Measurements from ENCODE around the gene ANTXR1.

ANTXR1 gene

DNA sequence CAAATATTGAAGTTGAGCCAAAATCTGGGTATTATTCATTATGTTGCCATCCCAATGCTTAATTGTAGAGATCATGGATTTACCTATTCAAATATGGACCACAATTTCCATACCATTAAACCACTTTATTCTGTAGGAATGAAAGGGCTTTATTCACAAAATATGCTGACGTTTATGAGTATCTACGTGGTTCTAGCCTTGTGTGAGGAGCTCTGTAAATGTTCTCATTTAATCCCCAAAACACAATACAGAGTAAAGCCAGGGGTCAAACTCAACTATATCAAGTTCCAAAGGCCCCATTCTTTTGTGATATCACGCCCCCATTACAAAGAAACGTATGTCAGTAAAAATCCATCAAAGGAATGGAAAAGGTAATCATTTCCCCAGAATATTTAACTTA lies 61.9 kb downstream of the ANTXR1 start:
- DNase-seq: no peak

GRCh38 chr2:69075486-69075885 lies 62.5 kb downstream of the ANTXR1 start:
- no peak for DNase-seq

GRCh38 chr2:69076601-69077000 lies 63.6 kb downstream of the ANTXR1 start:
- no peak for DNase-seq

DNA sequence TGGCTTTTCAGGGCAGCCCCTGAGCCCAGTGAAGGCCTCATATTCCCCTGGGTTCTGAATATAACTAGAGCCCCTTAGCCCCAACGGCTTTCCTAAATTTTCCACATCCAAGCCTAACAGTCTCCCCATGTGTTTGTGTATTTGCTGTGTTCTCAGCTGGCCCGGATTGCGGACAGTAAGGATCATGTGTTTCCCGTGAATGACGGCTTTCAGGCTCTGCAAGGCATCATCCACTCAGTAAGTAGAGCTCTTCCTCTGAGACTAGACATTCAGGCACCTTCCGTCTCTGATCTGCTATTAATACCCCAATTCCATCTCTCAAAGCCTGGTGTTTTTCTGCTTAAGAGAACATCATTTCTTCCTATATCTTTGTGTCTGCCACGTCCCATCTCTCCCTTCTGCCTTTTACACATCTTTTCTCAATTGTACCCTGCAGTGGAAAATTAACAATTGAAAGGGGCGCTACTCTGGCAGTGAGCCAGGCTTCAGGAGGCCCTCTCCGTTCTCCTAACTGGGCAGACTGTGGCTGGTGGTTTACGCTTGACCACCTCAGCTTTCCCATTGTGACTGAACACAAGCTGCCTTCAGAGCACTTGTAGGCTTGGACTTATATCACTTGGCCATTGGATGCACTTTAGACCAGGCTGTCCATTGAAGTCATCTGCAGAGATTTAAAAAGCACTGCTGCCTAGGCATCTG lies 64.4 kb downstream of the ANTXR1 start:
- no peak for DNase-seq

DNA sequence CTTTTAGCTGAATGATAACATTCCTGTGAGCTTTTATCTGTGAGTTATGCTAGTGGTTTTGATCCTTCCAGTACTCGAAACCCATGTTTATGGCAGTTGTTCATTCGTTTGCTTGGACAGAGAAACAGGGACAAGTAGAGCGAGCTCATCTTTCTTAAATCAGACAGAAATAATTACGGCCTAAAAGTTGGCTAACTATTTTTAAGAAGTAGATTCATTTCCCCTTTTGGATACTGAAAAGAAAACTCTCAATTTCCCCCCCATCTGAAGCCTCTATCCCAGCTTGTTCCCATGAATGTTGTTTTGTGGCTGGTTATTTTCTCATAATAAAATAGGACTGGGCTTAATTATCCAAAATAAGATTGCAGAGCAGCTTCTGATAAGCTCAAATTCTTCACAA lies 67.1 kb downstream of the ANTXR1 start:
- DNase-seq: peak in 1 of 2 donors; percentile 46

GRCh38 chr2:69081001-69081580 lies 68.1 kb downstream of the ANTXR1 start:
- peak; percentile 47 to 48 for DNase-seq

DNA sequence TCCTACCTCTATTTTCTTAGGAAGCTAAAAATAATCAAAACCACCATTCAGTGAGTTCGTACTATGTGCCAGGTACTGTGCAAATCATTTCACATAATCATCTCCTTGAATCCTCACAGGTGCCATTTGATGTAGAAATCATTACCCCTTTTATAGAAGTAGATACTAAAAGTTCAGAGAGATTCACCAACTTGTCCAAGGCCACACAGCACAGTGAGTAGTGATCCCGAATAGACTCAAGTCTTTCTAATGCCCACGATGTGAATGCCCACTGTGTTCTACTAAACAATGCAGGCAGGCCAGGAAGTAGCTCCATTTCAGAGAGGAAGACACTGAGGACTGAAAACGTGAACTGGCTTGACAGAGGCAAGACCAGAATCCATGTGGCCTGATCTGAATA lies 68.8 kb downstream of the ANTXR1 start:
- DNase-seq: no peak

- peak; percentile 60 to 66 for DNase-seq
Measured at GRCh38 chr2:69082430-69082997, 69.5 kb downstream of the ANTXR1 start.

- peak; percentile 38 to 61 for DNase-seq
Measured at GRCh38 chr2:69083235-69083748, 70.3 kb downstream of the ANTXR1 start.

DNA sequence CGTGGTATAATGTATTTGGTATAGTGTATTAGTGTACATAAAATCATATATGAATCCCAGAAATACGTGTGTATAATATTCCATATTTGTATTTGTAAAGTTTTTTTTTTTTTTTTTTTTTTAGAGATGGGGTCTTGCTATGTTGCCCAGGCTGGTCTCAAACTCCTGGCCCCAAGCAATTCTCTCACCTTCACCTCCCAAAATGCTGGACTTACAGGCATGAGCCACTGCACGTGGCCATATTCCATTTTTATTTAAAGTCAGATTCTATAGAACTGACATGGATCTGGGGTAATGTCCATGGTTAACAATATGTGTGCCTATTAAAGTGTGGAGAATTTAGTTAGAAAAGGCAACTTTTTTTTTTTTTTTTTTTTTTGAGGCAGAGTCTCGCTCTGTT lies 71.5 kb downstream of the ANTXR1 start:
- no peak for DNase-seq

- peak in 1 of 2 donors; percentile 14 for DNase-seq
Measured at GRCh38 chr2:69086466-69086865, 73.5 kb downstream of the ANTXR1 start.

DNA sequence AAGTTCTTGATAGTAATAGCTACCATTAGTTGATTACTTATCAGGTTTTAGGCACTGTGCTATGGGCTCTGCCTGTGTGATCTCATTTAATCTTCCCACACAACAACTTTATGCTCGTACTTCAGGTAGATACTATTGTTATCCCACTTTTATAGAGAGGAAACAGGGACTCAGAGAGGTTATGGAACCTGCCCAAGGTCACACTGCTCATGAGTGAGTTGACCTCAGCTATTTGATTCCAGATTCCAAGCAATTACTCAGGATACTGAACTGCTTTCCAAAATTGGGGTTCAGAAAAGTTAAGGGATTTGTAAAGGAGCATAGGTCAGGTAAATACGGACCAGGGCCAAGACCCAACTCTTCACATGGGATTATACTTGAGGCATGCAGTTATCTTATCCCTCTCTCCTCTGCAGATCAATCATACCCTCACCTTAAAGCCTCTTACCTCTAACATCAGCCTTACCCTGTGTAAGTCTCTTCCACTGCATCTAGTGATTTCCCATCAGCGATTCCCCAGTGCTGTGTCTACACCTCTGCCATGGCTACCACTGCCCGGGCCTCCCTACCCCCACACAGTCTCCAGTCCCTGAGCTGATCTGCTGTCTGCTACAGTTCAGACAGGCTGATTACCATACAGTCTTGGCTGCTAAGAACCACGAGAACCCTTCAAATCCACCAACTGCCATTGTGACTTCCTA lies 74.4 kb downstream of the ANTXR1 start:
- DNase-seq: no peak

DNA sequence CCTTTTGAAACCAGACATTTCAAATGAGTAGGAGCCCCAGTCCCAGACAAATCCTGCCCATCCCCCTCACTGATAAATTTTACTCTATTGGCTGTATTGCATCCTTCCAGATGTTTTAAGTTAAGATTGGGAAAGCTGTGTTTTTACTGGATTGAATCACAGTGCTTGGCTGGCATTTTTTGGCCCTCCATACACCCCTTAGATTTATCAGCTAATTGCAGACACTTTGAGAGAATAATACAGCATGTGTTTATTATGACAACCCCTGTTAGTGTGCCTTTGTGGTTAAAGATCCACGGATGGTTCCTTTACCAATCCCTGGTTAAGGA lies 74.9 kb downstream of the ANTXR1 start:
- no peak for DNase-seq

- peak; percentile 12 to 24 for DNase-seq
Measured at GRCh38 chr2:69088466-69088865, 75.5 kb downstream of the ANTXR1 start.

- no peak for DNase-seq
Measured at GRCh38 chr2:69089266-69089665, 76.3 kb downstream of the ANTXR1 start.

DNA sequence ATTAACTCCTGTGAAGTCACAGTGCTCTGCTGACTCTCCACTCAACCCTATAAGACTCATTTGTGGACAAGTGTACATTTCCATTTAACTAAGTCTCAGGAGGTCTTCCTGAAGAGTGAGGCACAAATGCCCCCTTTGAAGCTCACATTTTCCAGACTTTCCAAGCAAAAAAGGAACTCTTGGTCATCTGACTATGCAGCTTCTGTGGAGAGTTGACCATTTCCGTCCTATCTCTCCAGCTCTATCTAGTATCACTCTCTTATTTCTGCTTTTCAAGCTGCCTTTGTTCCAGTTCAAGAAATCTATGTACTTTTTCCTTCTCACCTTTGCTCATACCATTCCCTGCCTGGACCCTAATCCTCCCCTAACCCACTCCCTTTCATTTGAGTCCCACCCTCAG lies 77.0 kb downstream of the ANTXR1 start:
- DNase-seq: peak; percentile 30 to 38

DNA sequence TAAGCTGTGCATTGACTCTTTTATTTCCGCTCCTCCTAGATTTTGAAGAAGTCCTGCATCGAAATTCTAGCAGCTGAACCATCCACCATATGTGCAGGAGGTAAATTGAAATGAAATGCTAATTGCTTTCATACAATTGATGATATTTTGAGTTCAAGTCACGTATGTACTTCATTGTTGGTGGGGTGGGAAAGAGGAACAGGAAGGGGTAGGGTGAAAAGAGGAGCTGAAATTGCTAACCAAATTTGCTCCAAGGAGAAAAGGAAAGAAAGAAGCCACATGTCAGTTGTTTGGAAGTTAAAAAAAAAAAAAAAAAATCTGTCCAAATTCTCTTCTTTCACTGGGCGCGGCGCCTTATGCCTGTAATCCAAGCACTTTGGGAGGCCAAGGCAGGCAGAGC lies 77.8 kb downstream of the ANTXR1 start:
- DNase-seq: peak in 1 of 2 donors; percentile 14

GRCh38 chr2:69092857-69093256 lies 79.9 kb downstream of the ANTXR1 start:
- no peak for DNase-seq

DNA sequence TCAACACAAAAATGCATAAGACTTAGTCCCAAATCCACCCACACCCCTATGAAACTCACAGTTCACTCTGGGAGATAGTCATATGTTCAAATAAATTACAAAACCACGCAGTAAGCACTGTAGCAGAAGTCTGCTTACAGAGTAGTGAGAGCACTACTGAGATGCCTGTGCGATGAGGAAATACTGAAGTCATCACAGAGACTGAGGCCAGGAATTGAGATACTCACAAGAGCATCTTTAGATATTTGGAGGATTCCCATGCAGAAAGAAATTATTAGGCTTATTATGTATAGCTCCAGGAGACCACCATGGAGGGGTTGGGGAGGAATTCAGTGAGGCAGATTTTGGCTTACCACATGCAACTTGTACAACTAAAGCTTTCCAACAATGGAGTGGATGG lies 82.3 kb downstream of the ANTXR1 start:
- peak; percentile 90 to 91 for DNase-seq

GRCh38 chr2:69096326-69097095 lies 83.5 kb downstream of the ANTXR1 start:
- no peak for DNase-seq

- peak in 1 of 2 donors; percentile 32 for DNase-seq
Measured at GRCh38 chr2:69097148-69097610, 84.2 kb downstream of the ANTXR1 start.

DNA sequence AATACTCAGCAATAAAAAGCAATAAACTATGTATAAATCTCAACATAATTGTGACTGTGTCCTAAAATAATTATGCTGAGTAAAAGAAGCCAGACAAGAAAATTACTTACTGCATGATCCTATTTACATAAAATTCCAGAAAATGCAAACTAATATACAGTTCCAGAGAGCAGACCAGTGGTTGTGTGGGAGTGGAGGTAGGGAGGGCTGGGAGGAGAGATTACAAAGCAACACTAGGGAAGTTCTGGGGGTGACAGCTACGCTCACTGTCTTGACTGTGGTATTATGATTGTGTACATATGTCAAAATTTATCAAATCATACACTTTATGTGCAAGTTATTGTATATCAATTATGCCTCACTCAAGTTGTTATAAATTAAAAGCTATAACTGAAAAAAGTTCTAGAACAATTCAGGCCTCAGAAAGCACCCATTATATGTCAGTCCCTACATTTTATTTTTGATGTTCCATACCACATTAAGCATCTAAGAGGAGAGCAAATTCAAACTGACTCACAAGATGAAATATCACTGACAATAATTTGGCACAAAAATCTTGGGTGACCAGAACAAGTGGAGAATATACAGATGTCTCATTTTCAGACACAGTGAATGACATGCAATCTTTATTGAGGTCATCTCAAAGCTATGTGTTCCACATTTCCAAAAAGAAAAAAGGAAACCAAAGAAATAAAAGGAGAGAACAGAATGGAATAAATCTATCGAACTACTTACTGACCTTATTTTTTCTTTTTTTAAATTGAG lies 85.1 kb downstream of the ANTXR1 start:
- DNase-seq: peak; percentile 21 to 49
